Fibroblast of gingiva (primary cell): ENCODE data around the gene LMOD3.

Source experiments
- DNase-seq: peaks from one replicate; pipeline ENCODE4 v3.0.0-alpha.2; 2011; ENCODE audit warnings: low read depth

The LMOD3 gene

GRCh38 chr3:69122403-69122802, at the start of gene LMOD3:
Gene LMOD3 (minus strand): TSS chr3:69122595. CDS start chr3:69122386, 209 bp downstream.
- no peak for DNase-seq

- no peak for DNase-seq
Measured at GRCh38 chr3:69172058-69172457, 49.7 kb upstream of the LMOD3 start.

- no peak for DNase-seq
Measured at GRCh38 chr3:69166446-69166845, 44.1 kb upstream of the LMOD3 start.

GRCh38 chr3:69165744-69166143, 43.3 kb upstream of the LMOD3 start:
- no peak for DNase-seq

- no peak for DNase-seq
Measured at GRCh38 chr3:69164296-69164695, 41.9 kb upstream of the LMOD3 start.

- no peak for DNase-seq
Measured at GRCh38 chr3:69162308-69162980, 40.0 kb upstream of the LMOD3 start.

- DNase-seq = peak; percentile 42
Measured at GRCh38 chr3:69161587-69162307, 39.4 kb upstream of the LMOD3 start.

GRCh38 chr3:69160525-69160924, 38.1 kb upstream of the LMOD3 start:
- no peak for DNase-seq

- no peak for DNase-seq
Measured at GRCh38 chr3:69160107-69160506, 37.7 kb upstream of the LMOD3 start.

- DNase-seq = no peak
Measured at GRCh38 chr3:69149586-69149985, 27.2 kb upstream of the LMOD3 start.

- DNase-seq = no peak
Measured at GRCh38 chr3:69145688-69146087, 23.3 kb upstream of the LMOD3 start.

- no peak for DNase-seq
Measured at GRCh38 chr3:69144631-69145245, 22.3 kb upstream of the LMOD3 start.

- peak; percentile 12 for DNase-seq
Measured at GRCh38 chr3:69143612-69144011, 21.2 kb upstream of the LMOD3 start.

- DNase-seq = no peak
Measured at GRCh38 chr3:69142797-69143454, 20.5 kb upstream of the LMOD3 start.

GRCh38 chr3:69142090-69142489, 19.7 kb upstream of the LMOD3 start:
- peak; percentile 64 for DNase-seq

- DNase-seq = no peak
Measured at GRCh38 chr3:69141313-69141712, 18.9 kb upstream of the LMOD3 start.

GRCh38 chr3:69137412-69137811, 15.0 kb upstream of the LMOD3 start:
- DNase-seq = no peak

- DNase-seq = no peak
Measured at GRCh38 chr3:69137005-69137404, 14.6 kb upstream of the LMOD3 start.

- no peak for DNase-seq
Measured at GRCh38 chr3:69130689-69131088, 8.3 kb upstream of the LMOD3 start.

- DNase-seq = peak; percentile 81
Measured at GRCh38 chr3:69129531-69129930, 7.1 kb upstream of the LMOD3 start.

GRCh38 chr3:69128509-69128908, 6.1 kb upstream of the LMOD3 start:
- DNase-seq = no peak

- no peak for DNase-seq
Measured at GRCh38 chr3:69126999-69127398, 4.6 kb upstream of the LMOD3 start.

- no peak for DNase-seq
Measured at GRCh38 chr3:69126216-69126615, 3.8 kb upstream of the LMOD3 start.
